GM21381 (cell line): ENCODE measurements around the gene SNCA.

Experiments
- ATAC-seq: cut with Tn5 transposase; IDR thresholded peaks from one replicate; pipeline ENCODE4 v1.9.1; 2021; ENCODE audit warnings: mild to moderate bottlenecking, moderate library complexity; ENCODE audit not compliant: unreplicated experiment

The SNCA gene

GRCh38 chr4:89820010-89820409 lies 17.0 kb downstream of the SNCA start:
- no peak for ATAC-seq

- ATAC-seq: no peak
These were observed 22.6 kb downstream of the SNCA start for GRCh38 chr4:89814362-89814761.

GRCh38 chr4:89813197-89813596 lies 23.8 kb downstream of the SNCA start:
- no peak for ATAC-seq

GRCh38 chr4:89807441-89808140 lies 29.4 kb downstream of the SNCA start:
- no peak for ATAC-seq

GRCh38 chr4:89805297-89805696 lies 31.7 kb downstream of the SNCA start:
- no peak for ATAC-seq

GRCh38 chr4:89803915-89804314 lies 33.0 kb downstream of the SNCA start:
- no peak for ATAC-seq

GRCh38 chr4:89803036-89803435 lies 33.9 kb downstream of the SNCA start:
- ATAC-seq: no peak

- no peak for ATAC-seq
These were observed 36.3 kb downstream of the SNCA start for GRCh38 chr4:89800527-89801103.

GRCh38 chr4:89800012-89800516 lies 36.9 kb downstream of the SNCA start:
- ATAC-seq: no peak

- no peak for ATAC-seq
These were observed 37.9 kb downstream of the SNCA start for GRCh38 chr4:89799071-89799470.

- ATAC-seq: no peak
These were observed 39.8 kb downstream of the SNCA start for GRCh38 chr4:89797117-89797516.

GRCh38 chr4:89788206-89789072 lies 48.5 kb downstream of the SNCA start:
- no peak for ATAC-seq

GRCh38 chr4:89784686-89785231 lies 52.2 kb downstream of the SNCA start:
- ATAC-seq: no peak

GRCh38 chr4:89781321-89781720 lies 55.6 kb downstream of the SNCA start:
- no peak for ATAC-seq

GRCh38 chr4:89773805-89774204 lies 63.2 kb downstream of the SNCA start:
- no peak for ATAC-seq

- ATAC-seq: no peak
These were observed 67.1 kb downstream of the SNCA start for GRCh38 chr4:89769856-89770255.

GRCh38 chr4:89767924-89768323 lies 69.0 kb downstream of the SNCA start:
- no peak for ATAC-seq

- ATAC-seq: no peak
These were observed 71.0 kb downstream of the SNCA start for GRCh38 chr4:89765966-89766365.

GRCh38 chr4:89765528-89765927 lies 71.4 kb downstream of the SNCA start:
- ATAC-seq: no peak

- ATAC-seq: no peak
These were observed 74.7 kb downstream of the SNCA start for GRCh38 chr4:89762311-89762710.

- no peak for ATAC-seq
These were observed 77.5 kb downstream of the SNCA start for GRCh38 chr4:89759426-89759825.
